Stimulated activated CD8-positive, alpha-beta memory T cell treated with anti-CD3 and anti-CD28 coated beads, Interleukin-15, amount 100 ng/mL, for 48 hours (primary cell): ENCODE data around the gene ESR1.
"Not testable (repeated sequence)": the region's sequence is repeated elsewhere in the genome, so short reads cannot be mapped to it uniquely, and the experiment has no call there.

Experiments used
- DNase-seq, 2 donors: peaks; one replicate each; pipeline ENCODE4 v3.0.0-alpha.2; 2020; ENCODE audit warnings: low read depth in 2 of 2

The ESR1 gene

DNA sequence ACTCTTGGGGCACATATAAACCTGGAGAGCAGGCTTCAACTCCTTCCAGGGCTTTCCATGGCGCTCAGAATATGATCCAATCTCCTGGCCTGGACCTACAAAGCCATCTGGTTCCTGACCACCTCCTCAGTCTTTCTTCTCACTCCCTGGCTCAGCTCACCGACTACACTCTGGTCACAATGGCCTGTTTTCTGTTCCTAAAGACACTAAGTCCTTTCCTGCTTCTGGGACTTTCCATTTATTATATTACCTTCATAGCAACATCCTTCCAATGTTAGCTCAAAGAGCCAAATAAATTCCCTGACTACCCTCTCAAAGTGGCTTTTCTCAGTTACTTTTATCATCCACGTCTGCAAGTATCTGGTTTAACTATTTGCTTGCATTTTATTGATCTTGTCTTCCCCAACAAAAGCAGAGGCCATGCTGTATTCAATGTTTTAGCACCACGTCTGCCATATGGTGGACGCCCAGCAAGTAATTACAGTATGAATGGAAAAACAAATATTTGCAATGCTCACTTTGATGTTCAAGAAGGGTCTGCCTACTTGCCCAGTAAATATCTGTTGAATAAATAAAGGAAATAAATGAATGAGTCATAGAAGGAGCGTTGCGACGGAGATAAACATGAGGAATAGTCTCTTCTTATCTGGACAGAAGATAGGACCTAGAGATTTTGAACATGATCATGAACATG lies 328.4 kb downstream of the ESR1 start:
- no peak for DNase-seq

- no peak for DNase-seq
Measured at GRCh38 chr6:152136449-152136825, 329.0 kb downstream of the ESR1 start.

GRCh38 chr6:152138344-152138743 lies 330.9 kb downstream of the ESR1 start:
- not testable (repeated sequence) for DNase-seq

- no peak for DNase-seq
Measured at GRCh38 chr6:152142105-152142504, 334.6 kb downstream of the ESR1 start.

GRCh38 chr6:152143359-152143758 lies 335.9 kb downstream of the ESR1 start:
- DNase-seq, result no peak

DNA sequence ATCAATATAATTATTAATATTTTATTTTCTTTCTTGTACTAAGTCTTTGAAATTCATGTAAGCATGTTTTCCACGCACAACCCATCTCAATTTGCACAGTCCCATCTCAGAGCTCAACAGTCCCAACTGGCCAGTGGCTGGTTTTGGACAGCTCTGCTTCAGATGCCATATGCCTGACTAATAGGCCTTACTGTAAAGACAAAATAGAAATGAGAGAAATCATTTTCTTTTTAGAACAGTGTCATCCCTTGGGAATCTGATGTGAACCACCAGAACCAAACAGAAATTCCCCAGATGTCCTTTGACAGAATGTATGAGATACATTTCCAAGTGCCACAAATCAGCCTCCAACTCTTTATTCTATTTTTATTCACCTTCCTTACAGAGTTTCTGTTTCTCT lies 338.9 kb downstream of the ESR1 start:
- no peak for DNase-seq

DNA sequence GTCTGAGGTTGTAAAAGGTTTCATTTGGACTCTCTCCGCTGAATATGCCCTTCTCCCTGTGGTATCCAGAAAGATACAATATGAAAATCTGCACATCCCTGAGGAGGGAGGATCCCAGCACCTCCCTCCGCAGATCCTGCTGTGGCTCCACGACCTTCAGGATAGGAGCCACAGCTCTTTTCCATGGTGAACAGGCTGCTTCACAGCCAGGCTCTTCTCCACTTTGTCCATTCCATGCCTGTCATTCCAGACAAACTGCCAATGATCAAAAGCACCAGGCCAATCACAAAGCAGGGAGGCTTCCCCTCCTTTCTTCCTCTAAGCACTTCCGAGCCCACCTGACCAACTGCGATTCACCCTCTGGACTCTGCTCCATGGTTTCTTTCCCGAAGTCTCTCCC lies 339.8 kb downstream of the ESR1 start:
- no peak for DNase-seq

- no peak for DNase-seq
Measured at GRCh38 chr6:152148412-152148811, 340.9 kb downstream of the ESR1 start.

- DNase-seq, result no peak
Measured at GRCh38 chr6:152150196-152150595, 342.7 kb downstream of the ESR1 start.

- DNase-seq, result no peak
Measured at GRCh38 chr6:152151920-152152319, 344.4 kb downstream of the ESR1 start.

- no peak for DNase-seq
Measured at GRCh38 chr6:152154559-152155356, 347.3 kb downstream of the ESR1 start.

DNA sequence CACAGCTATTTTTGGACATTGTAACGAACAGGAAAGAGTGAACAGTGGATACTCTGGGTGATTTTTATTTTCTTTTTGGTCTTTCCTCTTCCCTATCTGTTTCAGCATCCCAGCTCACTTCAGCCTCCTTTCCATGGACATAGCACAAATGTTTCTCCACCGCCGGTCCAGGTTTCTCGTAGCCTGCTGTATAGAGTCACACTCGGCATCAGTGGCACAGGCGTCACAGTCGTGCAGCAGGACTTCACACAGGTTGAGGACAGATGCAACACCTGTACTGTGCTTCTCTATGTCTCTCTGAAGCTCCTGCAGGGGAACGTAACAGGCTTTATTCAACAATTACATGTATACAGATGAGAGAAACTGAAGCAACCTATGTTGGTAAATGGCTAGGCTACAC lies 348.3 kb downstream of the ESR1 start:
- no peak for DNase-seq

GRCh38 chr6:152160346-152160745 lies 352.9 kb downstream of the ESR1 start:
- DNase-seq, result no peak

GRCh38 chr6:152161501-152161900 lies 354.0 kb downstream of the ESR1 start:
- no peak for DNase-seq

GRCh38 chr6:152164957-152165356 lies 357.5 kb downstream of the ESR1 start:
- DNase-seq, result no peak

- DNase-seq, result no peak
Measured at GRCh38 chr6:152166497-152166896, 359.0 kb downstream of the ESR1 start.

GRCh38 chr6:152166897-152167296 lies 359.4 kb downstream of the ESR1 start:
- DNase-seq, result no peak

- DNase-seq, result no peak
Measured at GRCh38 chr6:152167641-152168603, 360.4 kb downstream of the ESR1 start.

- no peak for DNase-seq
Measured at GRCh38 chr6:152170313-152170701, 362.8 kb downstream of the ESR1 start.

- DNase-seq, result peak; percentile 36 to 65
Measured at GRCh38 chr6:152170702-152171667, 363.5 kb downstream of the ESR1 start.

DNA sequence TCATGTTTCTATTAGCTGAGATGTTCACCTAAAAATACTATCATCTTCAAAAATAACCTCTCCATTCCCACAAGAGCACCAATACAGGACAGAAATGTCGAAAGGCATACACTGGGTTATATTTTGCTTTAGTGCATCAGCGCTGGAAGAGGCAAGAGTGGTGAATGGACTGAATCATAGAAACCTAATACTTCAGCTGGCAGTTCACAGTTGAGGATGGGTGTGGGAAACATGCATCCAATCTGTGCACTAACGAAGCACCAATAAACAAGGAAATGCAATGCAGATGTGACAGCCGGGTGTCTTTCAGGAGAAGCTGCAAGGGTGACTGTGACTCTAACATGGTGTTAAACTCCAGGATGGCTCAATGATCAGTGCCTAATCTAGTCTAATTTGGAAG lies 365.8 kb downstream of the ESR1 start:
- DNase-seq, result no peak
